ENCODE data around the gene CCDC149.

- TF ChIP-seq REST (IDR thresholded peaks at IDR 0.05; ENCODE audit: low read depth): no peak
- TF ChIP-seq TCF7L2 (IDR thresholded peaks at IDR 0.05; ENCODE audit: borderline replicate concordance, extremely low read depth, insufficient read depth, insufficient read length): no peak
- no peak for TF ChIP-seq POLR2A (IDR thresholded peaks at IDR 0.05; ENCODE audit: borderline replicate concordance, extremely low read depth, insufficient read depth, insufficient read length)
- no peak for TF ChIP-seq MAX (IDR thresholded peaks at IDR 0.05)
- TF ChIP-seq YY1 (IDR thresholded peaks at IDR 0.05; ENCODE audit: extremely low read depth, insufficient replicate concordance, low read depth, low read length): no peak
- no peak for TF ChIP-seq CTCF (IDR thresholded peaks at IDR 0.05 in 2 of 3, conservative IDR thresholded peaks at IDR 0.05 in 1 of 3; ENCODE audit: borderline replicate concordance in 1 of 3, insufficient read depth in 1 of 3, low read depth in 2 of 3, low read length in 2 of 3)
- no peak for TF ChIP-seq EZH2phosphoT487 (IDR thresholded peaks at IDR 0.05; ENCODE audit: borderline replicate concordance)
- TF ChIP-seq POLR2AphosphoS5 (IDR thresholded peaks at IDR 0.05; ENCODE audit: low read depth, low read length): no peak
- TF ChIP-seq EZH2 (IDR thresholded peaks at IDR 0.05): no peak
- no peak for TF ChIP-seq ZBTB33 (IDR thresholded peaks at IDR 0.05; ENCODE audit: extremely low read depth, insufficient replicate concordance, low read length)
- no peak for TF ChIP-seq SIN3A (IDR thresholded peaks at IDR 0.05; ENCODE audit: low read depth)
These were observed 20.6 kb downstream of the CCDC149 start for GRCh38 chr4:24892278-24892677.
